NCI-H748 (cell line): ENCODE measurements around the gene C20orf204.

Source experiments
- DNase-seq: peaks from one replicate; lab custom pipeline; 2025; ENCODE audit not compliant: unreplicated experiment; lab: John Stamatoyannopoulos, UW

C20orf204 gene

DNA sequence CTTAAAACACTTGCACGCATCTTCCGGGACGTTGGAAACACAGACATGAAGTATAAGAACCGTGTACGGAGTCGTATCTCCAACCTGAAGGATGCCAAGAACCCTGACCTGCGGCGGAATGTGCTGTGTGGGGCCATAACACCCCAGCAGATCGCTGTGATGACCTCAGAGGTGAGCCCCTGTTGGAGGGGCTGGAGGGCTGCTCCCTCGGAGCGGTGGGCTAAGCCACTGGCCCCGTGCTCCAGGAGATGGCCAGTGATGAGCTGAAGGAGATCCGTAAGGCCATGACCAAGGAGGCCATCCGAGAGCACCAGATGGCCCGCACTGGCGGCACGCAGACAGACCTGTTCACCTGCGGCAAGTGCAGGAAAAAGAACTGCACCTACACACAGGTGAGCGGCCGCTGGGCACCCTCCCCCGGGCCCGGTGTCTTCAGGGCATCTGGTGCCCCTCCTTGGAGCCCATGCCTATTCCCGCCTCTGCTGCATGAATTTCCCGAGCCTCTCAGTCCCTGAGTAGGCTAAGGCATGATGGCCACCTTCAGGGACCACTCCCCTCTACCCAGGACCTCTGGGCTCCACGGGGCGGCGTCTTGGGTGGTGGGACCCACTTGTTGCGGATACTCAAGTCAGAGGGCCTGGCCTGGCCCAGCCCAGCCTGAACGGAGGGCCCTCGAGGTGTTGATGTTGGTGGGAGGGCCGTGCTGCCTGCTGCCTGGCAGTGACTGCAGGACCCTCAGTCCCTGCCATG lies 34.4 kb downstream of the C20orf204 start:
- DNase-seq, result no peak

DNA sequence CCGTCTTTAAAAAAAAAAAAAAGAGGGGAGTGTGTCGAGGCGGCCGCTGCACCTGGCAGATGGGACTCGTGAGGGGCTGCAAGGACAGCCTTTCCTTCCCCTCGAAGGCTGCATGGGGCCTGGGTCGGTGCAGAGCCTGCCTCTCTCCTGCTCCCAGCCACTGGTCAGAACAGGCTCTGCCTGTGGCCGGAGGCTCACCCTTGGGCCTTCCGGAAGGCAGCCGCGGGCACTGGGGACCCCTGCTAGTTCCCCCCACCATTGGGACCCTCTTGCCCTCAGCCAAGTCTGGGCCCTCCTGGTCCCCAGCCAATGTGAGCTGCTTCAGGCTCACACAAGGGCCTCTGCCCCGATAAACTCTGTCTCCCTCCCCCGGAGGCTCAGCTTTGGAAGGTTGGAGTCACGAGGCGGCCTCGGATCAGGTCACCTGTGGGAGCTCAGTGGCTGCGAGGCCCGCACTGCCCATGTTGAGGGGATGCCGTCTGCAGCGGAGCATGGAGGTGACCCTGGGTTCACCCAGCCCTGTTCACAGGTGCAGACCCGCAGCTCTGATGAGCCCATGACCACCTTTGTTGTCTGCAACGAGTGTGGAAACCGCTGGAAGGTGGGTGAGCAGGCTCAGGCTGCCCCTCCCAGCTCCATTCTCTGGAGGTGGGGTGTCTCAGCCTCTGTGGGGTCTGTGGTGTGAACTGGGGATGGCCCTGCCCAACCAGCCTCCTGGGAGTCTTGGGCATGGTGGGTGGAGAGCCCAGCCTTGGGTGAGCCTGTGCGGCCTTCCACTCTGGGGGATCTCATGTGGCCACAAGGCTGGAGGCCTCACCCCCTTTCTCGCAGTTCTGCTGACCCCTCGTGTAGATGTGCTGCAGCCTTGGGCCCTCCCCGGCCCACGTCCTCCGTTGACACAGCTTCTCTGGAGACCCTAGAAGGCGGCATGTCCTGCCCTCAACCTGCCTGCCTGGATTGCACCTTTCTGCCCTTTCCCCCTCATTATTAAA lies 35.7 kb downstream of the C20orf204 start:
- DNase-seq, result no peak

DNA sequence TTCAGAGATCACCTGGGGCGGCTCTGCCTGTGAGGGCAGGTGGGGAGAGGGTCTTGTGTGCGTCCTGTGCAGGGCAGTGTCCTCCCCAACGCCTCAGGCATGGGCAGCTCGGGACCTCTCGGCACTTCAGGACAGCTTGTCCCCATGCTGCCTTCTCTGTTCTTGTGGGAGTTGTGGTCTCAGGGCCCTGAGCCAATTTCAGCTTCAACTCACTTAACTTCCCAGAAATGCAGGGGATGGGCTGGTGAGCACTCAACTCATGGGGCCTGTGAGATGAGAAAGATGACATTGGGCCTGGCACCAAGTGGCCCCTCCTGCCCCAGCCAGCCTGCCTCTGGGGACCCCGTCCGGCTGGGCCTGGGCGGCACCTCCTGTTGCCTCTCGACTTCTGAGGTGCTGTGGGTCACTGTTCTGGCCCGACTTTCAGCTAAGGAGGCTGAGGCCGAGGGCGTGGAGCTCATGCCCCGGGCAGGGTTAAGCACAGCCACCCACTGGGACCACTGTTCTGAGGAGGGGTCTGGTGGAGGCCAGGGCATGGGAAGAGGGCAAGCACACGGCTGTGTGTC lies 36.6 kb downstream of the C20orf204 start:
- no peak for DNase-seq

DNA sequence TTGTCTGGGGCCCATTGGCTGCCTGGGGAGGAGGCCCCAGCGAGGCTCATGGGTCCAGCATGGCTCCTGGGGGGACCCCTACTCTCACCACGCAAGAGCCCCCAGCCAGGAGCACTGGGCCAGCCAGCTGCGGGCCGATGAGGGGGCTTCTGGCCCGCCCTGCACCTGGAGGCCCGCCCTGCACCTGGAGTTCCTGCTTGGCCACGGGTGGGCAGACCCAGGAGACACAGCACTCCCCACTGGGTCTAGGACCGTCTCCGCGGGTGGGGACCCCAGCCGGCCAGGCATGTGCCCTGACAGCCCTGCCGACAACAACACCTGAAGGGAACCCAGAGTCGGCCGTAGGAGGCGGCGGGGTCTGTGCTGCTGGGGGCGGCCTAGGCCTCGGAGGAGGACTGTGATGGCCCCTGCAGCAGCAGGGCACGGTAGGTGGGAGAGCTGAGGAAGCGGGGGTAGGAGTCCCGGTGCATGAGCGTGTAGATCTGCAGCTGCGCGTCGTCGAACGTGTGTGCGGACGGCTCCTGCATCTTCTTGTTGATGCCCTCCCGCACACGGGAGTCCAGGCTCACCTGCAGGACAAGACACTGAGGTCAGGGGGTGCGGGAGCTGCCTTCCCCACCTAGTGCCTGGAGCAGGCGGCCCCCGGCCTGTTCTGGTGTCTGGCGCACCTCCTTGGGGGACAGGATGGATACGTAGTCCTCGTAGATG lies 37.6 kb downstream of the C20orf204 start:
- DNase-seq, result no peak

DNA sequence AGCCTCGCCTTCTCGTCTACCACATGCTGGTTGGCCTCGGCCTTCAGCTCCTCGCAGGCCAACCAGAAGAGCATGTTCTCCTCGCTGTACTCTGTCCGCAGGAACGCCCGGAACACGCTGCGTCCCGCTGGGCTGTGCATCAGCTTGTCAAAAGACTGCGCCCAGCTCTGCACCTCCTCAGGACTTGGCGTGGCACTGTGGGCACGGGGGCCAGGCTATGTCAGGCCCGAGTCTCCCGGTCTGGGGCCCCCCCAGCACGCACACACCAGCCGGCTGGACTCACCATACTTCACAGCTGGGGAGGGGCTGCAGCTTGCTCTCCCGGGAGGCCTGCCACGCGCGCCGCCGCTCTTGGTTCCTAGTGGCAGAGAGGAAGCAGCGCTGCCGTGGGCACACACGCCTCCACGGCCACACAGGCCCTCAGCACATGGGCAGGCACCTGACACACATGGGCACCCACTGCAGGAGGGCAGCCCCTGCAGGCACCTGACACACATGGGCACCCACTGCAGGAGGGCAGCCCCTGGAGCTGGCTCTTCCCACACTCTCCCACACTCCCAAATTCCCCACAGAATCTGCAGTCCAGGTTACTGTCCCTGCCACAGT lies 38.3 kb downstream of the C20orf204 start:
- no peak for DNase-seq

DNA sequence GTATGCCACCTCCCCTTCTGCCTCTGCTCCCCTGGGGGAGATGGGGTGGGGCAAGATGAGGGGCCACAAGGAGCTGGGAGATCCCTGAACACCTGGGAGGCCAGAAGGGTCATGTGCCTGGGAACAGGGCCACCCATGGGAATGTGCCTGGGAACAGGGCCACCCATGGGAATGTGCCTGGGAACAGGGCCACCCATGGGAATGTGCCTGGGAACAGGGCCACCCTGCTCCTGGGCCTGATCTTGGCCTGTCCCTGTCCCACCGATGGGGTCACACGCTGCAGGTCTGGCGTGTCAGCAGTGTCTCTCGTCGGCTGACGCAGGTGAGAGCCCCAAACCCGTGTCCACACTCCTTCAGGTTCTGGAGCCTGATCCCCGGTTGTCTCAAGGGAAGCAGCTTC lies 39.0 kb downstream of the C20orf204 start:
- DNase-seq, result no peak

DNA sequence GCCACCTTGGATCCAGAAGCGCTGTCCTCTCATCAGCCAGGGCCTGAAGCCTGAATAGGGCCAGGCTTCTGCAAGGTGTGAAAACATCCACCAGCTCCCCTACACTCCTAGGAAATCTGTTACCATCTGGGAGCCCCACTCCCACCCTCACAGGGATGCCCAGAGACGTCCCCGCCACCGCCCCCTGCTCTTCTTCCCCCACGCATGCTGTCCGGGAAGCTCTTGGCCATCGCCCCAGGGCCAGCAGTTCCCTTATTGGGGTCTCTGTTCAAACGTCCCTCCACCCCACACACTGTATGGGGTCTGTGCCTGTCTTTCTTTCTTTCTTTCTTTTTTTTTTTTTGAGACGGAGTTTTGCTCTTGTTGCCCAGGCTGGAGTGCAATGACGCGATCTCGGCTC lies 39.6 kb downstream of the C20orf204 start:
- no peak for DNase-seq

DNA sequence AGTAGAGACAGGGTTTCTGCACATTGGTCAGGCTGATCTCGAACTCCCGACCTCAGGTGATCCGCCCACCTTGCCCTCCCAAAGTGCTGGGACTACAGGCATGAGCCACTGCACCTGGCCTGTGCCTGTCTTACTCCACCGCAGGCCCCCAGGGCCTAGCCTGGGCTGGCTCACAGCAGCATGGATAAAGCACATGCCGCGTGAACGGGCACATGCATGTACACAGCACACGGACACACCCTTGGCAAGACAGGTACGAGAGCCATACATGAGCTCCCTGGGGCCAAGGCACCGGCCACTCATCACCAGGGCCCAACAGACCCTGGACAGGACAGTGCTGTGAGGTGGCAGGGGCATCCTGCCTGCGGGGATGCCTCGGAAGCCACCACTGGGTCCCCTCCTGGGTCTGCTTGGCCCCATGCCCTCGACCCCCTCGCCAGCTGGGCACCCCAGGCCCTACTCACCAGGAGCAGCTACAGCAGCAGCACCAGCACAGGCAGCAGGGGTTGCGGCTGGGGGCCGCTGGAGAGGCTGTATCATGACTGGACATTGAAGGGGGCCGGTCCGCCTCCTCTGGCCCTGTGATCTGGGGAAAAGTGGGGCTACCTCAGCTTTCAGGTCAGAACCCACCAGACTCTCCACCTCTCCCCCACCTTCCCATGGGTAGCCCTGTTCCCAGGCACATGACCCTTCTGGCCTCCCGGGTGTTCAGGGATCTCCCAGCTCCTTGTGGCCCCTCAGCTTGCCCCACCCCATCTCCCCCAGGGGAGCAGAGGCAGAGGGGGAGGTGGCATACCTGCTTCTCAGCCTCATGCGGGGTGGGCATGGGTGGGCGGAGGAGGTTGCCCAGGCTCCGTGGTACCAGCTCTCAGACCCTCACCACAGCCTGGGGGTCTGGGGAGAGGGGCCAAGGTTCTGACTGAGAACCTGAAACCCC lies 40.3 kb downstream of the C20orf204 start:
- DNase-seq, result no peak

DNA sequence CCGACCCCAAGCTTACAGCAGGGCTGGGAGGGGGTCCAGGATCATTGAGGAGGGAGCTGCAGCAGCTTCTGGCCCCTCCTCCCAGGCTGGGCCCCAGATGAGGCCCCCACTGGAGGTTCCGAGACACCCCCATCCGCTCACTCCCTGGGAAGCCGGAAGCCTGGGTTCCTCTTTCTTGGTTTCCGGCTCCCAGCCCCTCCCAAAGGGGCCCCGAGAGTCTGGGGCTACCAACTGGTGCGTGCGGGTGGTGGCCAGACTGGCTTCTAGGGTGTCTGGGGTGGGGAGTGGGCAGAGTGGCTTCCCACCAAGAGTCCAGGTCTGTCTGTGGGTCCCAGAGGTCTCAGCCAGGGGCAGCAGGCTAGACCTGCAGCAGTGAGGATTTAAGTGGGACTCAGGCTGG lies 41.1 kb downstream of the C20orf204 start:
- DNase-seq, result no peak

DNA sequence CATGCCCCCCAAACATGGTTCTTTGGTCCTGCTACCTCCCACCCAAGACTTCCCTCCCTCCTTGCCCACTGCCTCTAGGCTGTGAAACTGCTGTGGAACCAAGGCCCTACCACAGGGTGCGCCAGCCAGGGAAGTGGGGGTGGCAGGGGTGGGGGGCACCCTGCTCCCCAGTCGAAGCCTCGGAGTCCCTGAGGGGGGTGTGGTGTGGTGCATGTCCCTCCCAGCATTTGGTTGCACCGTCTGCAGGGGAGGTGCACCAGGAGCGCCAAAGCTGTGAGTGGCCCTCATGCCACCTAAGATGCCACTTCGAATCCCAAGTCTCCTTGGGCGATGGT lies 41.5 kb downstream of the C20orf204 start:
- DNase-seq, result no peak

DNA sequence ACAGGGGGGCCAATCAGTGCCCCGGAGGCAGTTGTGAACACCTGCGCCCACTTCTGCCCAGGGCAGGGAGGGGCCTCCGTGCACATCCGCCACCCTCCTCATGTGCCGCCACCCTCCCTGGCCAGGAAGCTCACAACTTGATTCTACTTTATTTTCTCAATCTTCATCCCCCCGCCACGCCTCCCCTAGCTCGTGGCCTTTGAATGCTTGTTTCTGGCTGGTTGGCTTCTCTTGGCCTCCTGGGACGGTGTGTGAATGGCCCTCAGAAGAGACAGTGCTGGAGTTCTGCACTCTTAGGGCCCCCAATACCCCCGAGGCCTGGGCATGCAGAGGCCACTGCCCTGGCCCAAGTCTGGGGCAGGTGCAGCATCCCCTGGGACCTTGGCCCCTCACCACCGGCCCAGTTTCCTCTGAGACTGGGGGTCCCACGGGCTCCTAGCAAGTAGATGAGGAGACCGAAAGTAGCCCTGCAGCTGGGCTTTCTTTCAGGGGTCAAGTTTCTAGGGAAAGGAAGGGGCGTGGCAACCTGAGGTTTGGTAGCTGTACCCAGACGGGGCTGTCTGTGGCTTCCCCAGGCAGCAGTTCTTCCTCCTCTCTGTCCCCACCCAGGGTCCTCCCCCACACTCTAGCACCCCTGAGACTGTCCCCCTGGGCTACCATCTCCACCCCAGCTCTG lies 42.0 kb downstream of the C20orf204 start:
- no peak for DNase-seq

DNA sequence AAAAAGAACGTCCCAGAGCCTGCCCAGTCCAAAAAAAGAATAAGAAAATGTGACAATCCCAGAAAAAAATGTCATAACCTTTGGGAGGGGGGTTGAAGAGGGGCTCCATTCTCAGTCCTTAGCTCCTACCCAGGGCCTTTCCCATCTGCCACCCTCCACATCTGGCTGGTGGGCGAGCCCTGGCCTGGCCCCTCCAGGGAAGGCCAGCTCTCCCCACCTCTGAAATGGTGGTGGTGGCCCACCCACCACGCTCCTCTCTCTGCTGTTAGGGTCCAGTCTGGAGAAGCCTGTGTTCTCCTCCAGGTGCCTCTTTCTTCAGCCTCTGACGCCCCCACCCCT lies 42.9 kb downstream of the C20orf204 start:
- DNase-seq, result no peak

DNA sequence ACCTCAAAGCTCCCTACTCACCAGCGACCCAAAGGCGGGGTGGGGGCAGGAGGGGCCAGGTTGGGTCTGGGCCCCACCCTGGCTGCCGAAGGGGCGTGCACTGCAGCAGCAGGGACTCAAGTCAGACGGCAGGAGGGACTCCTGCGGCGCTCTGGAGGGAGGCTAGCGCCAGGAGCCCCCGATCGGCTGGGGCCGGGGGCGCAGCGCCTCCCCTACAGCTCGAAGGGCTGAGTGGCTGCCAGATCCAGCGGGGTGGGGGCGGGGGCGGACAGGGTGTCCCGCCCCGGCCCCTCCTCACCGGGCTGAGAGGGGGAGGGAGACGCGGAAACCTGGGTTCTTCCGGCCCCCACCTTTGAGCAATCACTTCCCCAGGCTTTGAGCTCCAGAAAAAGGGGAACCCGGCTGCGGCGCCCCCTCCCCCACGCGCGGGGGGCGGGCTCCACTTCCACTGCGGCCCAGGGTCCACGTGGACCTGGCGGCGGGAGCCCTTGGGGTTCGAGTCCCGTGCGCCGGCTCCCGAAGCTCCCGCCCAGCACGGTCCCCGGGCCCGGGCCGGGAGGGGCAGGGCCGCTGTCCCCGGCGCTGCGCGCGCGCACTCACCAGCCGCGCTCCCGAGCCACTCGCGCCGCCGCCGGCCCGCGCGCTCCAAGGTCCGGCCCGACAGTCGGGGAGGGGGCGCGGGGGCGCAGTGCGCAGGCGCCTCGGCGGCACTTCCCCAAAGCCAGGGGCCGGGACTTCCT lies 43.5 kb downstream of the C20orf204 start, which contains the start of gene RGS19:
Gene RGS19, minus strand, starts transcription at position 246 of the 740 bp plus-strand sequence. CDS start 2,632 bp downstream, outside the sequence.
- DNase-seq, result peak; percentile 58

DNA sequence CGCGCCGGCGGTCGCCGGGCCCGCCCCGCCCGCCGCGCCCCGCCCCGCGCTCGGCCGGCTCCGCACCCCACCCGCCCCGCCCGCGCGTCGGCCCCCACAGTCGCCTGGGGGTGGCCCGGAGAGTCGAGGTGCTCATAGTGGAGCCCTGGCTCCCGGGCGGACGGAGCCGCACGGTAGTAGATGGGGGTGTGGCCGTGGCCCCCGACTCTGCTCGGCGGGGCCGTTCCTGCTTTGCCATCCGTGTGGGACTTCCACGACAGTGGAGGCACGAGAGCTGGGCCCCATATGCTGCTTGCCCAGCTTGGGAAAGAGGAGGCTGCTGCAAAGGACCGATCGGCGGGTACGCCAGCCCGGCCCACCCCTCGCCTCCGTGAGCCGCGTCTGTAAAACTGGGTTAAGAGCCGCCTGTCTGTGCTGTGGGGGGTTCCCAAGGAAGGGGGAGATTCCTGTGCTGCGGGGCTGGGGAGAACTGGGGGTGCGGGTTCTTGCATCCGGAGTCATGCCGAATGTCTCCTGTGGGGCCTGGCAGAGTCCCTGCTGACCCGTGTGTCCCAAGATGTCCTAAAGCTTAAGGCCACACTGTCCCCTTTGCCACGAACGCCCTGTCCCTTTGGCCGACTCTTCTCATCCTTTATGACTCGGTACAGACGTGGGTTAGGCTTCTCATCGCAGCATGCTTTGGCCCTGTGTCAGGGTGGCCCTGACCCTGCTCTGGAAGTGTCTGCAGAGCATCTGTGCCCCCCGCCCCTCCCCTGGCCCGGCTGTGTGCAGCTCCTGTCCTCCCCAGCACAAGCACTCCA lies 44.2 kb downstream of the C20orf204 start, which contains the start of gene OPRL1:
Gene OPRL1, plus strand, starts transcription at position 70 of the 800 bp plus-strand sequence. CDS start 12,639 bp downstream, outside the sequence.
- no peak for DNase-seq

DNA sequence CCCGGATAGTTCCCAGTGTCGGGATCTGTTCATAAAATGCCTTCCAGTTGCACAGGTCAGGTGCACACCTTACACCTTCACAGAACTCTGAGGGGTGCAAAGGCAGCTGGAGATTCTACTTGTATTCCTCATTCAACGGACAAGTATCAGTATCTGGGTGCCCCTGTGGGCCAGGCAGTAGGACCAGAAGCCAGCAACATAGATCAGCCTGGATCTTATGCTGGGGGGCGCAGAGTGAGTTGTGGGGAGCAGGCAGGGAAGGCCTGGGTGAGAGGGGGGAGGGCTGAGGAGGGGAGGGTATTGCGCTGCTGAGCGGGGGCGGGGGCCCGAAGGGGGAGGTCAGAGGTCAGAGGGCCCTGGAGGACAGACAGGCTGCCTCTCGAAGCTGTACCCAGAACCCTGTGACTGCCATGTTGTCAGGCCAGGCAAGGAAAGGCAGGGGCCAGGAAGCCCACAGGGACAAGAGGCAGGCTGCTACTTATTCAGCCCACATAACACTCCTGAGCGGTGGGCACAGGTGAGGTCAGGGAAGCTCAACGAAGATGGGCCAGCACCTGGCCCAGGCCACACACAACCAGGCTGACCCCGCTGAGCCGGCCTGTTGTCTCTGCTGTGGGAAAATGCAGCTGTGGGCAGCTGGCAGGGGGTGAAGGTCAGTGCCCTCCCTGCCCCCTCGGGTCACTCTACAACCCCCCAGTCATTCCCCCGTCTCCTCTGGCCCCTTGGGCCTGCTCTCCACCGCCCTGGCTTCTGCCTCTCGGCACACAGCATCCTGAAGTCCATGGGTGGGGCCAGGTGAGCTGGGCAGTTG lies 45.0 kb downstream of the C20orf204 start:
- DNase-seq, result no peak

DNA sequence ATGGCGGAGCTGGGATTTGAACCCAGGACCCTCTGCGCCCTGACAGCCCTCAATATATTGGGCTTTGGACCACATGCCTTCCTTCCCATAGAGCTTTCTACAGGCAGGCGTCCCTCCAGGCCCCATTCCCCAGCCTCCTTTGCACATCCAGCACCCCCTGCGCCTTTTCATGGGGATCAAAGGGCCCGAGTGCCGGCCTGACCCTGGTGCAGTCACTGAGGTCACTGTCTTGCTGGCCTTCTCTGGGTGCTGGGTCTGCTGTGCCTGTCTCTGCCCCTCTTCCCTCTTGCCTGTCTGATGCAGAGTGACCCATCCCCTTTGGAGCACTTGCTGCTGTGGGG lies 45.6 kb downstream of the C20orf204 start:
- no peak for DNase-seq
